Measurements from ENCODE around the gene IL5.
"Not testable (repeated sequence)": the region's sequence is repeated elsewhere in the genome, so short reads cannot be mapped to it uniquely, and the experiment has no call there.

The IL5 gene

DNA sequence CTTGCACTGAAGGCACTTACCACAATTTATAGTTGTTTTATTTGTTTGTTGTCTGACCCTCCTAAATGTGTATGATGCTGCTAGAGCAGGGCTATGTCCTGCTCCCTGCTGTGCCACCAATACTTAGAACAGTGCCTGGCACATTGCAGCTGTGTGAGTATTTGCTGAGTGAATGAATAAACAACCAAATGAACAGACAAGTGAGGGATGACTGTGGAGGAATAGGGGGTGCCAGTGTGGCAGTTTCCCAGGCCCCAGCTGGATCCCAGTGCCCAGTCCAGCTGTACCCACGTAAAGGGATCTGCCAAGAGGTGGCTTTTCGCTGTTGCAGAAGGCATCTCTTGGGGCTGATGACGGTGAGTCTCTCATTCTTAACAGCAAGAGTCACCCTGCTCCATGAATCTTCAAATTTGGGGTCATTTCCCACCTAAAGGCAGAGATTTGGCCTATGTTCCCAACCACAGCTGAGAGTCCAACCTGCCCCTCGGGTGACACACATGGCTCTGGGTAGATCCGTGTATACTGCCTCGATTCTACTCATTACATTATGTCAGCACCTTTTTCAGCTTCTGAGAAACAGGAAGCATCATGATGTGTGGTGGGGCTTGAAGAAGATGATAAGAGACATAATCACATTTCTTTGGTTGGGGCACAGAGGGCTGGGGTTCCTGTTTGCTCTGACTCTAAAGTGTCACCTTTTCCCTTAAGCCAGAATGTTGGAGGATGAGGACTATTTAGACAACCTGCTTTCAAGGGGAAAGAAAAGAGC, 14.3 kb downstream of the IL5 start:
- DNase-seq (ENCODE audit: low spot score): no peak

DNA sequence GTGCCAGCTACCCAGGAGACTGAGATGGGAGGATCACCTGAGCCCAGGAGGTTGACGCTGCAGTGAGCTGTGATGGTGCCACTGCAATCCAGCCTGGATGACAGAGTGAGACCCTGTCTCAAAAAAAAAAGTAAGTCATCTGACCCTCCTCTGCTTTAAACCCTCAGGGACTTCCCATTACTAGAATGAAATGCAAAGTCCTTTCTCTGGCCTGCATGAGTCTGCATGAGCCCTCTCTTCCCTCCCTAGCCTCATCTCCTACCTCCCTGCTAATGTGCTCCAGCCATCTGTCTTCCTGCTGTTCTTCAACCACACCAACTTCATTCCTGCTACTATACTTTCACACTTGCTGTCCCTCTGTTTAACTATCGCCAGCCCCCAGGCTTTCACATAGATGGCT, 15.3 kb downstream of the IL5 start:
- DNase-seq (ENCODE audit: low spot score): no peak

DNA sequence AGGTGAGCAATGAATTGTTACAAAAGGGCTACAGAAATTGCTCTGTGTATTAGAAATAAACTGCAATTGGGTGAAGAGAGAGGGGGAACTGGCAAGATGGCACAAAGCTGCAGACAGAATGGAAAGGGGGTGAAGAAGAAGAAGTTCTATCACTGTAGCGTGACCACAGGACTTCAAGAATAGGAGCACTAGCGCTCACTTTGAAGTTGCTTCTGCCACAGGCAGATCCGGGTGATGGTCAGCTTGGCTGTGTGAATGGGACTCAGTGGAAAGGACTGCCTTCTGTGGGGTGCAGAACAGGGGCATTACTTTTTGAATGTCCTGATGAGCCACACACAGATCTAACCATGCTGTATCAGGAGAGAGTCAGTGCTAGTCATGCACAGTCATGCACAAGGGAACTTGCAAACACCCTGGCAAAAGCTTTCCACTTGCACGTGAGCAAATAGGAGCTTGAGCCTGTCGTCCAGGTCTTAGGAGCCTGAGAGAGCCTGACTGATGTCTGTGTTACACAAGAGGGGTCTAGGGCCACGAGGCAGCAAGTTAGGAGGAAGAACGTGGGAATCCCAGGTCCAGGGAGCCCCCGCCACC, 16.3 kb downstream of the IL5 start:
- DNase-seq (ENCODE audit: low spot score): peak; percentile 7

DNA sequence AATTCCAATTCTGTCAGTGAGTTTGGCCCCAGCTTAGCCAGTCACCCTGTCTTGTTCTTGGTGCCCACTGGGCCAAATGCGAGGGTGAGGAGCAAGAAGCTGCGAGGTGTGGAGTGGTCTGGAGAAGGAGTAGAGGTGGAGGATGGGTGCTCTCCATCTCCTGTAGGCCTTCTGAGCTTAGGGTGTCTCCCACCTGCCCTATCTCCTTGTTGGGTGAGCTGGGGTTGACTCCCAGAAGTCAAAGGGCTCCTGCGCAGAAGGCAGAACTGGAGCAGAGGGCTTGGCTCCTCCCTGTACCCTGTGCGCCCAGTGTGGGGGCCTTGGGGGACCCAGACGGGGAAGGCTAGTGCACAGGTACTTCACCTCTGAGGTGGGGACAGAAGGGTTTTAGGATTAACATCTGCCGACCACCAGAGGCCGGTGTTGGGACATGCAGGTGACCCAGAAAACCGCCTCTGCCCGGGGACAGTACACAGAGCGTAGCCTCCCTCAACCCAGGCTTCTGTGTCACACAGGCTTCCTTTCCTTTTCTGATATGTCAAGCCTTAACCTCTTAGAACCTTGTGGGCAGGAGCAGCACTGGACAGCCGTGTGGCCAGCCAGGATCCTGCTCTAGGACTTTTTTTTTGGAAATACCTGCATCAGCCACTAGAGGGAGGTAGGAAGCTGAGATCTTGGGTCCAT, 16.9 kb downstream of the IL5 start:
- DNase-seq (ENCODE audit: low spot score): peak; percentile 64

DNA sequence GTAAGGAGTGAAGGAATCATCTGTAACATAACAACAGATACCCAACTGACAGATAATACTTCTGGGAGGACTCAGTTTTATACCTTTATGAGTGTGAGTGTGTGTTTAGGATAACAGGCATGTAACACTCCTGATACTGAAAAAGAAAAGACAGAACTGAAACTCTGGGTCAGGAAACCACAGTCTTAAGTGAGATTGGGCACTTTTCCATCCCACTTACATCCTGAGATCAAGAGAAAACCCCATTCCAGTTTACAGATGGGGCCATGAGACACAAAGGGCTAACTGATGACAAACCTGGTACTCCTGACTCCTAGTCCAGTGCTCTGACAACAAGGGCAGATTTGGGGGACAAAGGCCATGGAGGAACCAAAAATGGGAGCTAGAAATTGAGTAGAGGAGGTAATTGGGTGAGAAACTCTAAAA, 18.0 kb downstream of the IL5 start:
- DNase-seq (ENCODE audit: low spot score): no peak

DNA sequence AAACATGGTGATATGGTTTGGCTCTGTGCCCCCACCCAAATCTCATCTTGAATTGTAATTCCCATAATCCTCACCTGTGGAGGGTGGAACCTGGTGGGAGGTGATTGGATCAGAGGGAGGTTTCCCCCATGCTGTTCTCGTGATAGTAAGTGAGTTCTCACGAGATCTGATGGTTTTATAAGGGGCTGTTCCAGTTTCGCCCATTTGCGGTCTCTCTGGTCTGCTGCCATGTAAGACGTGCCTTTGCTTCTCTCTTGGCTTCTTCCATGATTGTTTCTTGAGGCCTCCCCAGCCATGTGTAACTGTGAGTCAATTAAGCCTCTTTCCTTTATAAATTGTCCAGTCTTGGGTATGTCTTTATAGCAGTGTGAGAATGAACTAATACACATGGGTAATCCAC, 18.4 kb downstream of the IL5 start:
- DNase-seq (ENCODE audit: low spot score): not testable (repeated sequence)

DNA sequence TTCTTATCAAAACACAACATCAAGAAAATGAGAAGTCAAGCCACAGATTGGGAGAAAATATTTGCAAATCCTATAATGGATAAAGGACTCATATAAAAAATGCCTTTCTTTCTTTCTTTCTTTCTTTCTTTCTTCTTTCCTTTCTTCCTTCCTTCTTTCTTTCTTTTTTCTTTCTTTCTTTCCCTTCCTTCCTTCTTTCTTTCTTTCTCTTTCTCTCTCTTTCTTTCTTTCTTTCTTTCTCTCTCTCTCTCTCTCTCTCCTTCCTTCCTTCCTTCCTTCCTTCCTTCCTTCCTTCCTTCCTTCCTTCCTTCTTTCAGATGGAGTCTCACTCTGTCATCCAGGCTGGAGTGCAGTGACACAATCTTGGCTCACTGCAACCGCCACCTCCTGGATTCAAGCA, 21.3 kb downstream of the IL5 start:
- not testable (repeated sequence) for DNase-seq (ENCODE audit: low spot score)

DNA sequence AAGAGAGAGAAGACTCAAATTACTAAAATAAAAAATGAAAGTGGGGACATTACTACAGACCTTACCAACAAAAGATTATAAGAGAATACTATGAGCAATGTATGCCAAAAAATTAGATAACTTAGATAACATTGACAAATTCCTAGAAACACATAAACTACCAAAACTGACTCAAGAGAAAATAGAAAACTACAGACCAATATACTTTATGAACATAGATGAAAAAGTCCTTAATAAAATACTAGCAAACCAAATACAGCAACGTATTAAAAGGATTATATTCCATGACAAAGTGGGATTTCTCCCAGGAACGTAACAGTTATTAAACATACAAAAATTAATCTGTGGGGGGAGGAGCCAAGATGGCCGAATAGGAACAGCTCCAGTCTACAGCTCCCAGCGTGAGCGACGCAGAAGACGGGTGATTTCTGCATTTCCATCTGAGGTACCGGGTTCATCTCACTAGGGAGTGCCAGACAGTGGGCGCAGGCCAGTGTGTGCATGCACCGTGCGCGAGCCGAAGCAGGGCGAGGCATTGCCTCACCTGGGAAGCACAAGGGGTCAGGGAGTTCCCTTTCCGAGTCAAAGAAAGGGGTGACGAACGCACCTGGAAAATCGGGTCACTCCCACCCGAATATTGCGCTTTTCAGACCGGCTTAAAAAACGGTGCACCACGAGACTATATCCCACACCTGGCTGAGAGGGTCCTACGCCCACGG, 29.5 kb downstream of the IL5 start:
- DNase-seq (ENCODE audit: low spot score): not testable (repeated sequence)

DNA sequence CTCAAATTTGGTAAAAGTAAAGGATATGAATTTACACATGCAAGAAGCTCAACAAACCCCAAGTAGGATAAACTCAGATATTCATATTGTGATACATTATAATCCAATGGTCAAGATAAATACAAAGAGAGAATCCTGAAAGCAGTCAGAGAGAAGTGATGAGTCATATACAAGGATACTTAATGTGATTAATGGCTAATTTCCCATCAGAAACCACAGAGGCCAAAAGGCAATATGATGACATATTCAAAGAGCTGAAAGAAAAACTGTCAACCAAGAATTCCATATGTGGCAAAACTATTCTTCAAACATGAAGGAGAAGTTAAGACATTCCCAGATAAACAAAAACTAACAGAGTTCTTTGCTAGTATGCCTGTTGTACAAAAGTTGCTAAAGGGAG, 33.2 kb downstream of the IL5 start:
- DNase-seq (ENCODE audit: low spot score): peak; percentile 45

DNA sequence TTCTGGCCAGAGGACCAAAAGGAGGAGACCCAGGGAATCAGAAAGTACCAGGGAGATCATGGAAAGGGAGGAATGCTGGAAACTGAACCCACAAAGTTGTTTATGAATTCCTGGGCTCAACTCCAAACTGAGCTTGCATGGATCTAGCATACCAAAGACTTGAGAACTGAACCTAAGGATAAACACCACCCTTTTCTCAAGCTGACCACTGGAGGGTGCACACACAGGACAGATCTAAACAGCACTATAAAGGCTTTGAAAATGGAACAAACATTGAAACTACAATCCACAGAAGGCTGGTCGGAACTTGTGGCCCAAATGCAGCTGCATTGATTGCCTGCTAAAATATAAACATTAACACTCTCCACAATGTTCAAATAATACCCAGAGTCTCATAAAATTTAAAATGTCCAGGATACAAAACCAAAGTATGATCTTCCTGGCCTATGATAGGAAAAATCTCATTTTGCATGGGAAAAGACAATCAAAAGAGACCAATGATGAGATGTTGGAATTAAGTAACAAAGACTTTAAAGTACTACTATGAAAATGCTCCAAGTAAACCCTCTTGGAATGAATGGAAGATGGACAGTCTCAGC, 37.1 kb downstream of the IL5 start:
- DNase-seq (ENCODE audit: low spot score): peak; percentile 86

DNA sequence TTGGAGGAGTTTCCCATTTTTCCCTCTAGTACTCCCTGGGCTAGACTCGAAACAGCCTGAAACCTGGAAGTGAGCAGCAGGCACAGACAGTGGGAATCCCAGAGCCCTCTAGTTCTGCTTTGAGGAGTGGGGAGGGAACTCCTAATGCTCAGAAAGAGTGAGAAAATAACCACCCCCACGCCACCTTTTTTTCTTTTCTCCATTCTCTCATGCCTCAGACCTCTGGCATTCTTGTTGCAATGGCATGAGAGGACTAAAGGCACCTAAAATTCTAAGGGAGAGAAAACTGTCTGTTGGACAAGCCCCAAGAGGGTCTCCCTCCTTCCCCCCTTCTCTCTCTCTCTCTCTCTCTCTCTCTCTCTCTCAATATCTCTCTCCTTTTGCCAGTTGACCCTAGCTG, 37.7 kb downstream of the IL5 start:
- DNase-seq (ENCODE audit: low spot score): no peak

DNA sequence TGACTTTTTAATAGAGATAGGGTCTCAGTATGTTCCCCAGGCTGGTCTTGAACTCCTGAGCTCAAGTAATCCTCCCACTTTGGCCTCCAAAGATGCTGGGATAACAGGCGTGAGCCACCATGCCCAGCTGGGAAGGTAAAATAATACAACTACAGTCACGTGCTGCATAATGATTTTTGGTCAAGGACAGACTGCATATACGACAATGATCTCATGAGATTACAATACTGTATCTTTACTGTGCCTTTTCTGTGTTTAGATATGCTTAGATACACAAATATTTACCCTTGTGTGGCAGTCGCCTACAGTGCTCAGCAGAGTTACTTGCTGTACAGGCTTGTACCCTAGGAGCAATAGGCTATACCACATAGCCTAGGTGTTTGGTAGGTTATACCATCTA, 38.6 kb downstream of the IL5 start:
- DNase-seq (ENCODE audit: low spot score): no peak

DNA sequence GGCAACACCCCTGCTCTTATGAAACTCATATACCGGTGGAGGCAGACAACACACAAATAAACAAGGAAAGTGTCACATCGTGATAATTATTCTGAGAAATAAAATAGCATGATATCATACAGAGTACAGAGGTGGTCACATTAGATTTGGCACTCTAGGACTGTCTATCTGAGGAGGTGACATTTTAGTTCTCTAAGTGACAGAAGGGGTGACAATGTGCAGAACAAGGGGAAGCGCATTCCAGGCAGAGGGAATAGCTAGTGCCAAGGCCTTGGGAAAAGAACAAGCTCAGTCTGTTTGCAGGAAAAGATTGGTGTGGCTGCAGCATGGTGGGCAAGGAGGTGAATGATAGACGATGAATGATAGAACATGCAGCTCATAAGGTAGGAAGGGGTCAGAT, 40.1 kb downstream of the IL5 start:
- no peak for DNase-seq (ENCODE audit: low spot score)

DNA sequence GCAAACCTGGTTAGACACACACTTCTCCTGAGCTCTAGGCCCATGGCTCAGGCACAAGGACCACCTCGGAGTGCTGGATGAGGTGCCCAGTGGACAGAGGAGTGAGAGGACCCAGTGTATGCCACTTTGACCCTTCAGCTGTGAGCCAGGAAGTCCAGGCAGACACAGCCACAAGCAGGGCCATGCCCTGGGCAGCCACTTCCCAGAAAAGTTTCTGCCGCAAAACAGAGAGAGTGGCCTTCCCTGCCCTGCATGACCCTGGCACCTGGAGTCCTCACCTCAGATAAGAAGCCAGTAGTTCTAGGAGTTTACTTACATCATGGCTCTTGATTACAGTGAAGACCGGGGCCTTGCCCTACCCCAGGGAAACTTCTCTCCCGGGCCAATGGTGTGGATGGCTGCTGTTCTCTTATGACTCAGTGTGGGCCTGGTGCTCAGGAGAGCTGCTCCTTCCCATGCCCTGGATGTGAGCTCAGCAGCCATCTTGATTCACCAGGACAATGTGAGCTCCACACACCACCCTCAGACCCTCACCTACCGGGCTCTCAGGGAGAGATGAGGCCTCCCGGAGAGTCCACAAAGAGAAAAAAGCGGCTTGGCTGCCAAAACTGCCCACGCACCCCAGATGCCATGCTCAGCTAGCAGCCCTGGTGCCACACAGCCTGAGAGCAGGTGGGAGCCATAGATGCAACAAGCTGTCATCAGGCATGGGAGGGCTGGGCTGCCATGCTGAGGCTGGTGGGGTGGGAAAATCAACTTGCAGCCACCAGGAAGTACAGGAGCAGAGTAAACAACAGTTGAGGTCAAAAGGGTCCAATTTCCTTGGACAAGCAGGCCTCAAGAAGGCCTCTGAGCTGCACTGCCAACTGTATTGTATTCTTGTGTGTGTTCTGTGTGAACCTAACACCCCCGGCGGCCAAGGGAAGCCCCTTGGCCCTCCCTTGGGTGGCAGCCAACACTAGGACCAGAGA, 41.1 kb downstream of the IL5 start:
- DNase-seq (ENCODE audit: low spot score): peak; percentile 15

DNA sequence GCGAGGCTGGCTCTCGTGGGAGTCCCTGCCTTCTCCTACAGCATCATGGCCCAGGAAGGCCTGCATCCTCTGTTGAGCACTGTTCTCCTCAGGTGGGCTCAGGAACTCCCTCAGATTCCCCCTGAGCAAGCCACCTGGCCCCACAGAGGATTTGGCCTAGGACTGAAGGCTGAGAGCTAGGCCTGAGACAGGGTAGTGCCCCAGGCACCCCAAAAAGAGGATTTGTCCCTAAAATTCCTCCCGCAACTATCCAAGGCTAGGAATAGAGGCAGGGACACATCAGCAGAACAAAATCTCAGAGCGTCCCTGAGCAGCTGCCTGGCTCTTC, 41.7 kb downstream of the IL5 start:
- no peak for DNase-seq (ENCODE audit: low spot score)

DNA sequence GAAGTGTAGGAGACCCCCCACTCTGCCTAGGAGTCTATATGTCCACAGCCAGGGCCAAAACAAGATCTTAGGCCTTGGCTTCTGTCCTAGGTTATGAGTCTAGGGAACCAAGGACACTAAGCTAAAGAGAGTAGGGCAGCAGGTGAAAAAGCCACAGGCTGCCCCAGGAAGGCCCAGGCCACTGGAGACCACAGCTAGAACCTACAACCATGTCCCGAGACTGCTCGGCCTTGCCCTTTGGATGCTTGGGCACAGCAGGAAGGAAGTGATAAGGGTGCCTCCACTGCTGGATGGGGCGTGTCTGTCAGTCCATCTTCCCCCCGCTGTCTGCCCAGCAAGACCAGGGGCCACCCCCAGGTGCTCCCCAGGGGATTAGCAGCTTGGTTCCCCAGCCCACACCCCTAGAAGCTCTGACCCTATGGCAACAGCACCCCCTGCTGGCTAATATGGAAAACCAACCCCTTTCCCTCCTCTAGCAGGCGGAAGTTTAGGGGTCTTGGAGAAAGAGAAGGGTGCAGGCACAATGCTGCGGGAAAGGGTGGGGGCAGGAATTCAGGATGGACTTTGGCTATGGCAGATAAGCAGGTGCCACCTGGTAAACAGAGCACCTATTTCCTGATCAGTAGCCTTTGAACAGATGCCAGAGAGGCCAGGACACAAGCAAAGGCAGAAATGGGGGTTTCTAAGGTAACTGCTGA, 42.2 kb downstream of the IL5 start:
- peak; percentile 47 for DNase-seq (ENCODE audit: low spot score)

DNA sequence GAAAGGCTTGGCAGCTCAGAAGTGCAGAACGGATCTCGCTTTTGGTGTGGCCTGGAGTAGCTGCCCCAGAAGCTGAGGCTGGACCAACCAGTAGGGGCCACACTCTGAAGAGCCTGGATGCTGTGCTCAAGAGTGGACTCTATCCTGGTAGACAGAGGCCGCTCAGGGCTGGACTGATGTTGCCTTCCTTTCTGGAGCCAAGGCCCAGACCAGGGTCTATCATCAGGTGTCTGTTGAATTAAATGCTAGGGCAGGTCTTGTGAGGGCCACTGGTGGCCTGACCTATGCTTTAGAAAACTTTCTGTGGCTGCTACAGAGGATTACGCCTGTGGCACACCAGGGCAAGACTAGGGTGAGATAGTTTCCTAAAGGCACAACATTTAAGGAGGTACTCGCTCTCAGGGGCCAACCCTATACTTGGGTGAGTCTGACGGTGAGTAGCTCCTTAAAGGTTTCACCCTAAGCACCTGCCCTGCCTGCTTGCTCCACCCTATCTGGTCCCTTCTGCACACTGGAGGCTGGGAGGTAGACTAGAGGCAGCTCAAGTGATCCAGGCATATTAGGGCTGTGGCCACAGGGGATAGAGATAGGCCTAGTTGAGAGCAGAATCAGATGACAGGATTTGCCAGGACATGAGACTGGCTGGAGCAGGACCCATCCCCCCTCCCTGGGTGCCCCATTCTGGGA, 42.9 kb downstream of the IL5 start:
- DNase-seq (ENCODE audit: low spot score): peak; percentile 0

DNA sequence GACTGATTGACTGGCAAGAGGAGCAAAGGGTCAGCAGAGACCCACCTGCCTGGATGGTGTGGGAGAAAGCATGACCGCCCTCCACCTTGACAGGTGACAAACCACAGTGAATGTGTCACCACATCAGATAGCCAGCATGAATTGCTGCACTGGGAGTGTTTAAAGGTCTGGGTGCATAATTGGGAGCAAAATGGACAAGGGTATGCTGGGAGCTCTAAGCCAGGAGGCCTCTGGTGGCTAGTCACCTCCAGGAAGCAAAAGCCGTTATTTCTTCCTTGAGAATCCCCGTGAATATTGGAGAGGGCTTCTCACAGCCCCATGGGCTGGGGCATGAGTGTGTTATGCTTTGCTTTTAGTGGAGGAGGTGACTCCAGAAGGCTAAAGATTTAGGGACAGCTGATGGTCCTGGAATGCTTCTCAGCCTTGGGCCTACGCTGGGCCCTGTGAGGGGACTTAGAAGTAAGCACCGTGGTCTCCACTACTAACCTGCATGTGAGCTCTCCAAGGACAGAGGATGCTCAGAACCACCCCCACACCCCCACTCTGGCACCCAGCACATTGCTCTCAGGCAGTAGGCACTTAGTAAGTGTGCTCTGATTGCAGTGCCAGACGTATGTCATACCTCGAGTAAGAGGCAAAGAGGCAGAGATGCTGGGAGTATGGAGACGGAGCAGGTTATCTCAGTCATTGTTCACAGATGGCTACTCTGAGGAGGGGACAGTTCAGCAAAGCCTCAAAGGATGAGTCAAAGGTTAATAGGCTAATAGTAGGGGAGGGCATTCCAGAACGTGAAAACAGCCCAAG, 43.7 kb downstream of the IL5 start:
- peak; percentile 1 for DNase-seq (ENCODE audit: low spot score)

DNA sequence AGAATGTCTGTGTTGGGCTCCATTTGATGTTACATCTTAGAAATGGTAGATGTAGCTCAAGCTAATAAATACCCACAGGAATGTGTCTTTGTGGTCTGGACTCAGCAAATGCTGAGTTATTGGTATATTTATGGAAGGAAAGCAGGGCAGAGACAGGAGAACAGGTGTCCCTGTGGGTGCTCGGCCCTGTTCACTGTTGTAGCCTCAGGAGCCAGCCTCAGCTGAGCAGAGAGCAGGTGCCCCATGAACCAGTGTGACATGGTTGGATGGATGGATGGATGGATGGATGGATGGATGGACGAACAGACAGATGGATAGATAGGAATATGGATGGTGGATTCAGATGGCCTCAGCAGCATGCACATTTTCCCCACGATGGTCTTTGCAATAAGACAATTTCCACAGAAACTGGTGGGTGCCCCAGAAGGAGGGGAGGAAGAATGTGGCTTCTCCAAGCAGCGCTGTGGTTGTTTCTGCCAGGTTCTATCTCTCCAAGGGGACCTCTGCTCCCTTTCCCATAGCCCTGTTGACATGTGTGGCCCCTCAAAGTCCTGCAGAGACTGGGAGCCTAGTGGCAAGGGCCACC, 44.5 kb downstream of the IL5 start:
- DNase-seq (ENCODE audit: low spot score): peak; percentile 3

Measured in AG08396 (cell line).